GM13977 (cell line): ENCODE data around the gene ADAP1.

Experiments
- DNase-seq: peaks from one replicate; pipeline ENCODE4 v3.0.0; 2012; ENCODE audit warnings: low spot score
- CTCF ChIP-seq: IDR thresholded peaks from 2 replicates; pipeline ENCODE4 v1.5.1; 2012; ENCODE audit warnings: mild to moderate bottlenecking, control low read depth; ENCODE audit not compliant: insufficient read depth; ENCODE audit errors: extremely low read depth, missing control alignments
- in situ Hi-C: fragments of 300-500 bp; cut with MboI; formaldehyde crosslinking; loops from one replicate; pipeline ENCODE4 v1.12.0; 2022; ENCODE audit warnings: low sequenced_read_pairs, low pct_unique_long_range_greater_than_20kb, mixed read lengths, inconsistent platforms; ENCODE audit not compliant: unreplicated experiment

ADAP1 gene

GRCh38 chr7:879706-880105, 74.8 kb downstream of the ADAP1 start:
- TF ChIP-seq CTCF = no peak
- no peak for DNase-seq

GRCh38 chr7:879093-879492, 75.4 kb downstream of the ADAP1 start:
- TF ChIP-seq CTCF = no peak
- no peak for DNase-seq
- in situ Hi-C loops = no loop called here

More at GRCh38 chr7:879706-880105, 74.8 kb downstream of the ADAP1 start:
- in situ Hi-C loops = no loop called here

- in situ Hi-C loops = no loop called here
- DNase-seq = no peak
- TF ChIP-seq CTCF = no peak
Observed at GRCh38 chr7:877312-878232, 76.9 kb downstream of the ADAP1 start.

- in situ Hi-C loops = no loop called here
- DNase-seq = no peak
- no peak for TF ChIP-seq CTCF
Observed at GRCh38 chr7:876972-877311, 77.5 kb downstream of the ADAP1 start.

GRCh38 chr7:876077-876971, 78.2 kb downstream of the ADAP1 start, which contains the start of gene GET4:
GET4 (plus strand) TSS chr7:876554; CDS start chr7:876646, 92 bp downstream.
- DNase-seq = peak; percentile 93
- TF ChIP-seq CTCF = peak; percentile 37
- in situ Hi-C loops = no loop called here

GRCh38 chr7:875476-876076, 78.9 kb downstream of the ADAP1 start:
- in situ Hi-C loops = no loop called here

More at GRCh38 chr7:875476-876076, 78.9 kb downstream of the ADAP1 start:
- no peak for DNase-seq
- no peak for TF ChIP-seq CTCF
